CD4-positive, alpha-beta T cell treated with Interleukin-15 for 4 hours (primary cell): ENCODE measurements around the gene ZFAND3.
"Not testable (repeated sequence)": the region's sequence is repeated elsewhere in the genome, so short reads cannot be mapped to it uniquely, and the experiment has no call there.

Experiments
- DNase-seq: peaks from one replicate; pipeline ENCODE4 v3.0.0-alpha.2; 2020; ENCODE audit warnings: low spot score

ZFAND3 gene

DNA sequence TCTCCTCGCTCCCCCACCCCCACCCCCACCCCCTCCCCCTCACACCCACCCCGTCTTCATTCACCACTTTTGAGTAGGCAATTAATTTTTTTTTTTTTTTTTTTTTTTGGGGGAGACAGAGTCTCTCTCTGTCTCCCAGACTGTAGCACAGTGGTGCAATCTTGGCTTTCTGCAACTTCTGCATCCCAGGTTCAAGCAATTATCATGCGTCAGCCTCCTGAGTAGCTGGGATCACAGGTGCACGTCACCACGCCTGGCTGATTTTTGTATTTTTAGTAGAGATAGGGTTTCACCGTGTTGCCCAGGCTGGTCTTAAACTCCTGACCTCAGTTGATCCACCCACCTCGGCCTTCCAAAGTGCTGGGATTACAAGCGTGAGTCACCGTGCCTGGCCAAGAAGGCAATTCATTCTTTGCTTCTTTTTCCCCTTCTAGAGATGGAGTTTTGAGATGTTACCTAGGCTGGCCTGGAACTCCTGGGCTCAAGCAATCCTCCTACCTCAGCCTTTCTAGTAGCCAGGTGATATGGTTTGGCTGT is 230.4 kb downstream of the ZFAND3 start:
- DNase-seq, result not testable (repeated sequence)

DNA sequence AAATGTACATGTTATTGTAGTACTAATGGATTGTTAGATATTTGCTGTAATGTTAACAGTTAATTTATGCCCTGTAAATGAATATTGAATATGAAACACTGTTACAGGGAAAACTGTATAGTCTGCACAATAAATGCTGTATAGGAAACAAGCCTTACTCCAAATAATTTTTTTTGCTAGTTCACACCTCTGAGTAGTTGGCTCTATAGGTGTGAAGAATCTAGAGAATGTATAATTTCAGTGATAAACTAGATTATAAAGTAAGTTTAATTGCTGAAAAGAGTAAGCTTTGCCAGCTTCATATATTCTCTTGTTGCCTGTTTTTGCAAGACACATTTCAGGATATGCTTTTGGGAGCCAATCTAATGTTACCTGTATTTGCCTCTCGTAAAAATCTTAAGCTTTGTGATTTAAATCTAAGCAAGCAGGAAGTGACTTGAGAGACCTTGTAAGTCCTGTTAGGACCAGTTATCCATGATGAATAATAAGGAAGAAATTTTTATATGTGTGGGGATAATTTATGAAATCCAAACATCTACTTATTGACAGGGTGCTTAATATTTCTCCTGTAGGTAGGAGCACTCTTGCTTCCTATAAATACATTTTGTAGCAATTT is 232.4 kb downstream of the ZFAND3 start:
- DNase-seq, result no peak

DNA sequence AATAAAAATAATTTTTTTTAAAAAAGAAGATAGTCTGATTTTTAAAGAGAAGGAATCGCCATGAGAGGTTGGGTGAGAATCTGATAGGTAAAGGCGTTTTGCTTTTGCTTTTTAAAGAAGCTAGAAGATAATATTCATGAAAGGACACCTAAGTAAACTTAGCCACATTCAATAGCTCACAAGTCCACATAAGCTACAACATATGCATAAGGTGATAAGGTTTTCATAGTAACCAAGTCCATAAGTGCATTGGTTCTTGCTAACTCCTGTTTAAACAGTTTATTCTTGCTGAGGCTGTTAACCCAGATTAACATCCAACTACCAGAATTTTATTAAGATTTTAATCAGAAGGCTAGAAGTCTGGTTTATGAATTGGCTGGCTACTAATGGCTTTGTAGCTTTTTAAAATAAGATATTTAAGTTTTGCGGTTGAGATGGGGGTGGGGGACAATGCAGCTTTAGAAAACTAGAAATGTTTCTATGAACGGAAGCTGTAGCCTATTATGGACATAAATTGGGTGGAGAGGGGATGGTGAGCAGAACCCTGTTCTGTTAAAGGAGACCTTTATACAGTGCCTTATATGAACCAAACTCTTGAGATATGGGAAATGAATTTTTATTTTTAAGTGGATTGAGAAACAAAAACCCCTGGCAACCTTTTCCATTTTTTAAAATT is 235.1 kb downstream of the ZFAND3 start:
- DNase-seq, result no peak

DNA sequence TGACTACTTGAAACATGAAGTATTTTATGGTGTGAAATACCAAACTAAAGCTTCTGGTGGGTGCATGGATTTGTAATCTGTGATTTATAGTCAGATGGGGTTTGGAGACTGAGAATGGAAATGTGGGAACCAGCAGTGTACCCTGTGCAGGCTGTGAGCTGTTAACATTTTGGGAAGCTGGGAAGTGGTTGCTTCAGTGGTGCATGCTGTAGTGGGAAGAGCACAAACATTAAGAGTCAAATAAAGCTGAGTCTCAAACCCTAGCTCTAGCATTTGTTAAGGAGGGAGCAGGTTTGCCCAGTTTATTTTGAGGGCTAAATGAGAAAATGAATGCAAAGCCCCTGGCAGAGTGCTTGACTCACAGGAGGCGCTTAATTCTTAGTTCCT is 235.7 kb downstream of the ZFAND3 start:
- no peak for DNase-seq

DNA sequence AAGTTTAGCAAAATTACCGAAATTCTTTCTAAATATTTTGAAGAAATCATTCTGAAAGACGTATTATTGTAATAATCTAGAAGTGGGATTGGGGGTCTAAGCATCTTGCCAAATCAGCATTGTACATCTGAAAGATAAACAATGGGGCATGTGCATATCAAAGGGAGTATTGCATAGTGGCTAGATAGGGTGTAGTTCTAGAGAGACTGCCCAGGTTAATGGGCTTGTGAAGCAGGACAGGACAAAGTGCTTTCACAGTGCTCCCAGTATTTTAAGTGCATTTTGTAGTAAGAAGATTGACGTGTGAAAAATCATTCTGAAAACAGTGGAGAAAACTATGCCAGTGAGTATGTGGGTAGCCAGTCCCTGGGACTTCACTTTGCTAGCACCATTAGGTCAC is 236.8 kb downstream of the ZFAND3 start:
- no peak for DNase-seq

DNA sequence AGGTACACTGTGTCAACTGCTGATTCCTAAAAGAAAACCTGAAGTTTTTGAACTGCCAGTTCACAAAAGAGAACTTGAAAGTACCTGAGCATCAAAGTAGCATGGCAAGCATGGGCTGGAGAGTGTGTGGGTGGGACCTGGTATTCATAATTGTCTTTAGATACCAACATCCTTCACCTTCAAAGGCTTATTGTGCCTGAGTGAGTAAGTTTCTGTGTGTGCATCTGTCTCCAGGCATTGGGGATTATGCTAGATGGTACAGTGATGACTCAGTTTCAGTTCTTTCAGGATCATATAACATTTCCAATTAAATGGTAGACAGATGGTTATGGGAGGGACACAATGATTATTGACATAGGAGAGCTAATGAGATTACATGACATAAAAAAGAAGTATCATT is 238.5 kb downstream of the ZFAND3 start:
- no peak for DNase-seq

DNA sequence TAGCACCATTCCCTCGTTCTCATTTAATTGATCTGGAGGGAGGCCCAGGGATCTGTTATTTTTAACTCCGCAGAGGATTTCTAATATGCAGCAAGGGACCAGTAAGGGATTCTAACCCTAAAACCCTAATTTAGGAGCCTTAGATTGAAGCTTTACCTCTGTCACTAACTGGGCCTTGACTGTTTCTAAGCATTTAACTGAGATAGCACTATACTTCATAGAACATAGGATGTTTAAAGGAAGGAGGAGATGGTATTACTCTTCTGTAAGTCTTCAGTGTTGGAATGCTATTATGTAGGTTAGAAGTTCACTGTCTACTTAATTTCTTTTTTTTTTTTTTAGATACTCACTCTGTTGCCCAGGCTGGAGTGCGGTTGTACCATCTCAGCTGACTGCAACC is 242.5 kb downstream of the ZFAND3 start:
- no peak for DNase-seq

DNA sequence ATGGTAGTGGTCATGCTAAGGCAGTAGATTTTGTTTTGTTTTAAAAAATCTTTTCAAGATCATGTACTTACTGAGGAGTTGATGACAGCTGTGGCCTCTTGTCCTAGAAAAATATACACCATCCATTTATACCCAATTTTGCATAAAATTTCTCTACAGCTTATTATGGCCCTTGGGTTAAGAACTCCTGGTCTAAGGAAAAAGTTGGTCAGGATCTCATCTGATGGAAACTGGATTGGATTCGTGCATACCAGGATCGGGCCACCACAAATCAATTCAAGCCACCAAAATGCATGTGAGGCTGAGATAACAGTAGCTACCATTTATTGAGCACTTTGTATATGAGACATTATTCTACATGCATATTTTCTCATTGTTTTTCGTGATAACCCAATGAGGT is 244.4 kb downstream of the ZFAND3 start:
- no peak for DNase-seq

DNA sequence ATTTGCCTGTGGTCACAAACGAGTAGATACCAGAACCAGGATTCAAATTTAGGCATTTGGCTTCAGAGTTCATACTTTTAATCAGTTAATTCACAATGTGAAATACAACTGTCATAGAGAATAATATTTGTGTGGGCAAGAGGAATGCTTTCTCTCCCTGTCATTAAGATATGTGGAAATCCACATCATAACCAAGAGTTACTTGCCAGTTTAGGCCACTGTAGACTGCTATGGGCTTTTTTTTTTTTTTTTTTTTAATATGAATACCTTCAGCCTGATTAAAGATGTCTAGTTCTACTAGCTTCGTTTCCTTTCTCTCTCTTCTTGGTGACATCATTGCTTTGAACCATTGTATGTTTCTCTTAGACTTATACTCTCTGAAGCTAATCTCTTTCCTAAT is 244.9 kb downstream of the ZFAND3 start:
- DNase-seq, result no peak

DNA sequence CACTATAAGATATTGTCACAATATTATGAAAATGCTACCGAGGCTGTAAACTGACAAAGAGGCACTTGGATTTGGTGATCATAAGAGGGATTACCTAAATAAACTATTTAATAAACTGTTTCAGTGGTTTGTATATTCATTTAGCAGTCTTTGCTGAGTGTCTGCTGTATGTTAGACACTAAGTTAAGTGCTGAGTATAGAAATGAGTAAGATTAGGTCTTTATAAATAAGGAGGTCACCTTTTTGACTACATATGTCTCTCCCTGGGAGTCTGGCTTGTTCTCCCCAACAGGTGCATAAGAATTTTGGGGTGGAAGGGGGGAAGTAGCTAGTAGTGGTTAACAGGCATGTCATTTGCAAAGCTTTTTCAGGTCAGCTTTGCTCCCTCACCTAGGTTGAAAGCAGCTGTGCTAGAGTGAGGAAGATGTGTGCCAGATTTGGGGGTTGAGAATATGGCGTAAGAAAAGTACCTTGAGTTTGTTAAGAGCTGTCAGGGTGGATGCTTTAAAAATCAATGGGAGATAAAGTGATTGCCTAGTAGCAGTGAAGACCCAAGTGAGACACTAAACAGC is 246.3 kb downstream of the ZFAND3 start:
- no peak for DNase-seq

DNA sequence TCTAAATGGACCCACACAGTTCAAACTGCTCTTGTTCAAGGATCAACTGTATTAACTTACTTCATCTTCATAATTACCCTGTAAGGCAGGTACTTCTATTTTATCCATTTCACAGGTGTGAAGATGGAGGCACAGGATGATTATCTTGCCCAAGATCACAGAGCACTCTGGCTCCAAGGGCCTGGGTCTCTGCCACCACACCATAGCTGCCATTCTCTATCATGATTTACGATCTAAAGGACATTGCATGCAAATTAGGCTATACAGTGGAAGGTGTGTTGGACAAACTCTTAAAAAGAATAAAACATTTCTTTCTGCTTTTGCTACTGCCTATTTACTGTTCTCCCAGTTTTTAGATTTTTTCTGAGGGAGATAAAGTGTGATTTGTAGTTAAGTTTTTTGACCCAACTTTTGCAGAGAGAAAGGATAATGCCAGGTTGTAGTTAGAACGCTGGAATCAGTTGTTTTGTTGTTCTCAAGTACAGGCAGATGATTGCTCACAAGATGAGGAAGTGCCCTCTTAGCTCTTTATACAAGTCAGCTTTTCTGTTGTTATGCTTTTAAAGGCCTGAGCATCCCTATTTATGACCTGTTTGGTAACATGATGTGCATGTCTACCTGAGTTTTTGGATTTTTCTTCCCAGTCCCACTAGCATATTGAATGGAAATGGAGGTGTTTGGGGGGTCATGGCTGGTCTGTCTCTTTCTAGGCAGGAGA is 247.9 kb downstream of the ZFAND3 start:
- no peak for DNase-seq

DNA sequence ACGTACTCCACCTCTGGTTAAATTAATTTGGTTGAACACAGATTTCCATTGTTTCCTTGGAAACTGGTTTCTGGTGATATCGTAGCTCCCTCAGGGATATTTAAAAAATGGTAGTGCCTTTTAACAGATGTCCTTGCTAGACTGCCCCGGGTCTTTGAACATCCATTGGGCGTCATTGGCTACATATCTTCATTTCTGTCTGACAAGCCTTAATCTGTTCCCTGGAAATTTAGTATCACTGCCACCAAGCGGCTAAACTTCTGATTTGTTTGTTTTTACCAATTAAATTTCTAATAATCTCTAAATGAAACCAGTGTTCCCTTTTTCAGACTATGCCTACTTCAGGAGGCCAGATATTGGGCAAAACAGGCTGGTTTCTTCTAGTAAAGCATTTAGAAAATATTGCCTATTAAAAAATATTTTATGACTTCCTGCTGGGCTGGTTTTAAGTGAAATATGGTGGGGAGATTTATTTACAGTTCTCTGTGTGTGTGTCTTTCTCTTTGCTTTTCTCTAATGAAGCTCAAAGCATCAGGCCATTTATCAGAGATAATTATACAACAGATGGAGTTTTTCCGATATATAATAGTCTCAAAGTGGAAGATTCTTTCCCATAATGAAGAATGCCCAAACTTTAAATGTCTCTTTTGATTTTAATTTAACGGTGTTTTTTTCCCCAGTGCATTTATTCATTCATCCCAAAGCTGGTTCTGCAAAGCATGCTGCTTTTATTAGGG is 249.5 kb downstream of the ZFAND3 start:
- no peak for DNase-seq

DNA sequence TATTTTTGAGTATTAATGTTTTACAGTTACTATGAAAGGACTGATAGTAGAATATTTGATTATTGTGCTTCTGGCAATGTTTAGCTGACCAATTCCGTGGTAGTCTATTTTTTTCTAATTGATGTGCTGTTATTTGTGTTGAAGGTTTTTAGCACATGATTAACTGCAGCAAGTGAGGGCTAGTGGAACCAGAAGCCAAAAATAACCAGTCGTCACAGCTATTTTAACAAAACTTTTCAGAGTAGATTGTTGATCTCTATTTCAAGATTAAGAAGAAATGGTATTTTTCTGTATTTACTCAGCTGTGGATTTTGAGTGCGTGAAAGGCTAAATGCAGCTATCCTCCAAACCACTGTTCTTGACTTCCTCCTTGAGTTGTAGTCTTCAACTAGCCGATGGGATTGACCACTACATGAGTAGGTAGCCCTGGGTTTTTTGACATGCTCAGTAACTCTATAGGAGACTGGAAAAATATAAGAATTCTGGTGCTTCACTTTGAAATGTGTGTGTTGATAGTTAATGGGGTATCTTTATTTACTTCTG is 258.0 kb downstream of the ZFAND3 start:
- DNase-seq, result no peak

DNA sequence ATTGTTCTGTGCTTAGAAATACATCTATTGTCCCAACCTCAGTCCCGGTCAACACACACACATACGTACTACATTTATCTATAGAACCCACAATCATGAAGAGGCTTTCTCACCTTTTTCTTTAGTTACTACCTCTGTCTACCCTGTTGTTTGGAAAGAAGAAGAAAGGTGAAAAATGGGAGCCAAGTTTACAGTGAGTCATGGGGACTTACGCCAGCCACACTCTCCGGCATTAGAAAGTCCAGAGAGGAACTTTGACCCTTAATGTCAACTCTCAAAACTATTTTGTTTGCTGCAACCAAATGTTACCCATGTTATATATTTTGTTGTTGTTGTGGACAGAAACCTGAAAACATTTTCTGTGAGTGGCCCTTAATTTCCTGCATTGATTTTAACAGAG is 259.1 kb downstream of the ZFAND3 start:
- DNase-seq, result no peak

DNA sequence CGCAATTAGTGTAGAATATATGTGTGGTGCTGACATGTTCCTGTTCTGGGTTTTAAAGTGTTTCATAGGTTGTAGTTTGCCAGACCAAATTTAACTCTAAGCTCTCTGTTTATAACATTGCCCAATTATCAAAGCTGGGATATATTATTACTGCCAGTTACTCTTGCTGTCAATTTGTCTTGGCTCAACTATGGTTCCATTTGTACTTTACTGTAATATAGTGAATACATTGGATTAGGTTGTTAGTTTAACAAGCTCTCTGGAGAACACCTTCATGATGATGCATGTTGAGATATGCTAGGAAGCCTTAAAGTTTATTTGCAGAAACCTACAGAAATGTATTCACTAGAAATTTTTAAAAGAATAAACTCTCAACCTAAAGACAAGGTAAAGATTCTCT is 259.6 kb downstream of the ZFAND3 start:
- no peak for DNase-seq

DNA sequence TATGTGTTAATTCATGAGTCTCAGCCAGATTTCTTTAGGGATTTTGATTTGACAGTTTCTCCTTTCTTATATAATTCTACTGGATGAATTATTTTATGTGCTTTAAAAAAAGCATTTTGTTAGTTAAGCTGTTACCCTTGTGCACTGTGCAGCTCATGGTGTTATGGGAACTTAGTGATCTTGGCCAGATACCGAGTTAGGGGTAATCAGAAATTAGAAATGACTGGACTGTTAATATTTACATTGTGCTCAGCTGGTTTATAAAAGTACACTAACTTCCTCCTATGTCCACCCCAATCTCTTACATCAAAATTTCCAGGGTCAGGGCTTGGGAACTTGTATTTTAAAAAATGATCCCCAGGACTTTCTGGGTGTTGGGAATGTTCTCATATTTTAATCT is 260.0 kb downstream of the ZFAND3 start:
- no peak for DNase-seq

DNA sequence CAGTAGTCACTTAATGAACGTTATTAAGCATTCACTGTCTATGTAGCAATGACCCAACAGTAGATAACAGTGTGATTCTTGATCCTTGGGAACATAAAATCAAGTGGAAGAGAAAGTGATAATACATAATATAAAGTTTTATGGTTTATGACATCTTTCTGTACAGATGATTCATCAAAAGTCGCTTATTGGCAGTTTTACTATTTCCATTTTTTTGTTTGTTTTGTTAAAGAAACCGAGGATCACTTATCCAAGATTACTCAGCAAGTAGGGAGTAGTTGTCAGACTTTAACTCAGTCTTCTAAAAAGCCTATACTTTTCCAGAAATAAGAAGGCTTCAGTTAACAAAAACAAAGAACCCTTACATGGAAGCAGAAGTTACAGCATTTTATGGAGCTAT is 260.8 kb downstream of the ZFAND3 start:
- no peak for DNase-seq

DNA sequence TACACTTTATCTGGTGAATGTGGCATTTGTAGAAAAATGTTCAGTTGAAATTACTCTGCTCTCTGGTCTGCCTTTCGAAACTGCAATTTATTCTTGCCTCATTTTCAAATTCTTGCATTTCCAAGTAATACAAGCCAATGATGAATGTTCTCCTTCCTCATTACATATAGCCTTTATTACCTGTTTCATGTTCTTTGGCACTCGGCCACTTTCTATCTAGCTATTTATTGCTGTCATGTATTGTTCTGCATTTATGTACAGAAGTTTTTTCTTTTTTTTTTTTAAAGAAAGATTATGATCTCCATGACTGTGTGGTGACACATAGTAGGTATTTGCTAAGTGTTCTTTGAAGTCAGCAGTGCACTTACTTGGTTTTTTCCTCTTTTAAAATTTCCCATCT is 261.4 kb downstream of the ZFAND3 start:
- DNase-seq, result no peak

DNA sequence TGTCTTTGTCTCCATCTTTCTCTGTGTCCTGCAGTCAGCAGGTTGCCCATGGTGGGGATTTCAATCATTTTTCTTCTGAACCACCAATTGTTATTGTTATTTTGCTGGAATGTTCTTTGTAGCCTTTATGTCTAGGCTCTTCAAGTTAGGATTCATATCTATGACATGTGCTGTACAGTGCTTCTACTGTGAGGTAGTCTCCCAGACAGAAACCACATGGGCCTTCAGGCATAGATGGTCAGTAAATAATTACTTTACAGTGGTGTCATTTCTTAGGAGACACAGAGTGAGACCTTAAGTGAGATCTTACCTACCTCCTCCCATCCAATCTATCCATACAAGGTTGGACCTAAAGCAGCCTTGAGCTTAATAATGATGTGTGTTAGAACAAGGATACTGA is 265.5 kb downstream of the ZFAND3 start:
- no peak for DNase-seq

DNA sequence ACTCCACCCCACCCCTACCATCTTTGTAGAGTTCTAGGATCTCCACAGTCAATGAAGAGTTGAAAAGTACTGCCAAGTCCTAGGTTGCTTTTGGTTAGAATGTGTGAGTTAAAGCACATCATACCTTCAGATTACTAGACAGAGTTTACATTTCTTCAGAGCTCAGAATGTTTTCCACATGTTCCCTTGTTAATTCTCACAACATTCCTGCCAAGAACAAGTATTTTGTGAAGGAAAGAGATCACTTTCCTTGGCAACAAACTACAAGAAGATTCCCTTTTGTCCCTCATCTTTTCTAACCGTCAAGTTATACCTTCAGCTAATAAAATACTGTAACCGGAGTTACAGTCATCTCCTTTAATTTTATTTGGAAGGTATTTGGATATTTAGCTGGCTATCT is 266.8 kb downstream of the ZFAND3 start:
- DNase-seq, result no peak

DNA sequence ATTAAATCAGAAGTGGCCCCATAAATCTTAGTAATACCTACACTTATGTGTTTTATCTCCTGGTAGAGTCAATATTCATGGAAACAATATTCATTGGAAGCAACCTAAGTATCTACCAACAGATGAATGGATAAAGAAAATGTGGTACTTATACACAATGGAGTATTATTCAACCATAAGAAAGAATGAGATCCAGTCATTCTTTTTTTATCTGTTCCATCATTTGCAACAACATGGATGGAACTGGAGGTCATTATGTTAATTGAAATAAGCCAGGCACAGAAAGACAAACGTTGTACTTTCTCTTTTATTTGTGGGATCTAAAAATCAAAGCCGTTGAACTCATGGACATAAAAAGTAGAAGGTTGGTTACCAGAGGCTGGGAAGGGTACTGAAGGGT is 268.5 kb downstream of the ZFAND3 start:
- no peak for DNase-seq

DNA sequence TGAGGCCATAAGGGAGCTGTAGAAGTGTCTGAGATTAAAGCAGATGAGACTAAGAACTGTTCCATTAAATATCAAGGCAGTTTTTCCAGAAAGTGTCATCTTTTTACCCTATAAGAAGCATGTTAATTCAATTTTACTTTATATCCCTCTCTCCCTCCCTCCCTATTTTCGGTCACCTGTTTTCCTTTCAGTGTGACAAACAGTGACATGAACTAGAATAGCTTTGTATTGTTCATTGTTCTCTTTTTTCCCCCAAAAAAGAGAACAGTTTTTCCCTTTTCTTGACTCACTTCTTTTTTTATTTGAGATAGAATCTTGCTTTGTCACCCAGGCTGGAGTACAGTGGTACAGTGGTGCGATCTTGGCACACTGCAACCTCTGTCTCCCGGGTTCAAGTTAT is 269.3 kb downstream of the ZFAND3 start:
- no peak for DNase-seq
